Prostate gland (tissue), 2 donors: Measurements from ENCODE around the gene TMEM18. TPM values are rescaled to one million over a fixed set of nuclear protein-coding genes. Genes with fewer than 3 reads are reported as not detected.

Experiments
- DNase-seq: peaks from one replicate; pipeline ENCODE4 v3.0.0-alpha.2; 2019; ENCODE audit warnings: low spot score
- H3K27ac ChIP-seq, 2 donors: fragments of 200-600 bp; sonication (generic); 2 replicates each; pipeline ENCODE4 v1.5.1; 2017 to 2019
- H3K27me3 ChIP-seq: fragments of 200-600 bp; sonication (generic); replicated peaks from 2 replicates; pipeline ENCODE4 v1.5.1; 2019; ENCODE audit not compliant: insufficient read depth
- H3K36me3 ChIP-seq, 2 donors: fragments of 200-600 bp; sonication (generic); 1 replicate in 1 of 2; 2 replicates in 1 of 2; pipeline versions ENCODE4 v1.5.1 to v1.8.1; 2017 to 2019
- H3K4me1 ChIP-seq: fragments of 200-600 bp; sonication (generic); replicated peaks from 2 replicates; pipeline ENCODE4 v1.5.1; 2019
- H3K4me3 ChIP-seq, 2 donors: fragments of 200-600 bp; sonication (generic); 2 replicates each; pipeline ENCODE4 v1.5.1; 2017 to 2019
- H3K9me3 ChIP-seq: fragments of 200-600 bp; sonication (generic); 2 replicates; pipeline ENCODE4 v1.5.1; 2017
- CTCF ChIP-seq, 4 experiments: fragments of 200-600 bp in 2 of 4; fragments of 450-650 bp in 2 of 4; sonication (generic) in 2 of 4; IDR thresholded peaks; 1 replicate in 3 of 4; 2 replicates in 1 of 4; pipeline ENCODE4 v1.5.1; 2016 to 2019; ENCODE audit warnings: antibody characterized with exemption in 4 of 4, mild to moderate bottlenecking in 2 of 4, moderate library complexity in 2 of 4
- POLR2A ChIP-seq: fragments of 450-650 bp; IDR thresholded peaks from one replicate; pipeline ENCODE4 v1.6.1; 2016; ENCODE audit warnings: antibody characterized with exemption, mild to moderate bottlenecking
- POLR2AphosphoS5 ChIP-seq: sonication (generic); formaldehyde crosslinking; IDR thresholded peaks from one replicate; pipeline ENCODE4 v1.6.1; 2017; ENCODE audit warnings: antibody characterized with exemption
- WGBS: methylation state at CpG from one replicate; pipeline ENCODE4 v1.1.5; 2018; 5-methylcytosine and 5-hydroxymethylcytosine counted together
- intact Hi-C: fragments of 100-400 bp; cut with DNase I; formaldehyde crosslinking; loops from one replicate; pipeline ENCODE4 v1.14.2; 2022
- total RNA-seq, 2 donors: library from RNA; depleted of rRNA; stranded (reverse); fragments of >200 nt; gene quantifications; one replicate each; pipeline ENCODE4 v1.1.0, GENCODE V29; 2016

Gene TMEM18
- total RNA-seq, 2 donors from 2014 or later = 17.7 to 19.3 TPM

GRCh38 chr2:620471-621302, 56.5 kb downstream of the TMEM18 start:
- no peak overlapping the region for H3K4me3 ChIP-seq
- intact Hi-C loops = no loop called here
- 94% methylated on average over 58 of the region's 58 CpGs for WGBS
- TF ChIP-seq POLR2AphosphoS5 = no peak
- no peak for TF ChIP-seq CTCF (IDR thresholded peaks at IDR 0.05)
- no peak for DNase-seq
- no peaks in the 10 kb centered on the region for H3K4me1 ChIP-seq
- H3K9me3 ChIP-seq = no peaks in the 10 kb centered on the region
- no peak overlapping the region for H3K27ac ChIP-seq
- H3K27me3 ChIP-seq = no peaks in the 10 kb centered on the region
- no peaks in the 10 kb centered on the region for H3K36me3 ChIP-seq

- H3K36me3 ChIP-seq = no peaks in the 10 kb centered on the region
- DNase-seq = no peak
- intact Hi-C loops = no loop called here
- TF ChIP-seq CTCF (IDR thresholded peaks at IDR 0.05) = no peak
- TF ChIP-seq POLR2A = no peak
- no peak for TF ChIP-seq POLR2AphosphoS5
- 70% methylated on average over 14 of the region's 14 CpGs for WGBS
- H3K9me3 ChIP-seq = no peaks in the 10 kb centered on the region
- no peak overlapping the region for H3K27ac ChIP-seq
- H3K27me3 ChIP-seq = no peaks in the 10 kb centered on the region
- no peaks in the 10 kb centered on the region for H3K4me1 ChIP-seq
- no peak overlapping the region for H3K4me3 ChIP-seq
Measured at GRCh38 chr2:620004-620403, 57.2 kb downstream of the TMEM18 start.

- Histone ChIP-seq H3K27me3 (no peaks in the 10 kb centered on the region), H3K36me3 (no peaks in the 10 kb centered on the region), H3K9me3 (no peaks in the 10 kb centered on the region), H3K4me3 (no peak overlapping the region), H3K4me1 (no peaks in the 10 kb centered on the region), H3K27ac (no peak overlapping the region)
- intact Hi-C loops = no loop called here
- TF ChIP-seq CTCF (IDR thresholded peaks at IDR 0.05) (no peak), POLR2A (no peak), POLR2AphosphoS5 (no peak)
- 91% methylated on average over 6 of the region's 6 CpGs for WGBS
- no peak for DNase-seq
Measured at GRCh38 chr2:618422-618990, 58.7 kb downstream of the TMEM18 start.

- no peaks in the 10 kb centered on the region for H3K27me3 ChIP-seq
- no peak overlapping the region for H3K27ac ChIP-seq
- H3K36me3 ChIP-seq = no peaks in the 10 kb centered on the region
- DNase-seq = no peak
- H3K4me1 ChIP-seq = no peaks in the 10 kb centered on the region
- no peak overlapping the region for H3K4me3 ChIP-seq
- WGBS = 78% methylated on average over 3 of the region's 3 CpGs
- no peaks in the 10 kb centered on the region for H3K9me3 ChIP-seq
- intact Hi-C loops = no loop called here
- TF ChIP-seq POLR2A (no peak), POLR2AphosphoS5 (no peak), CTCF (IDR thresholded peaks at IDR 0.05) (no peak)
Measured at GRCh38 chr2:618005-618404, 59.2 kb downstream of the TMEM18 start.
